ENCODE data around the gene FAM50B. TPM values are rescaled to one million over a fixed set of nuclear protein-coding genes. Genes with fewer than 3 reads are reported as not detected.

Gene FAM50B
- total and polyA plus RNA-seq, 10 of the 15 experiments (the other 5 are each of a cell fraction or from before 2014, with no cell fraction given), result 0.58 to 10.2 (median 5.9) TPM

- RAD21 ChIA-PET (ENCODE audit: unreplicated experiment), result no interaction called here
- 96% methylated on average over 4 of the region's 4 CpGs for WGBS (ENCODE audit: insufficient coverage, insufficient replicate concordance, low lambda C conversion rate, missing lambda C conversion rate)
- CTCF ChIA-PET, result no interaction called here
- H3K4me3 ChIP-seq, result no peak overlapping the region
- SMC1A ChIA-PET (ENCODE audit: uncharacterized antibody, unreplicated experiment), result interaction anchor here (0.9 kb wide), 1 partner anchor 12 kb away, joined by 3 read pairs; no protein-coding TSS in a partner anchor
- DNase-seq (ENCODE audit: low read depth, low spot score) (no peak), FAIRE-seq (no peak), ATAC-seq (no peak)
- no TSS peak for BruUV-seq (replicated peaks)
- H3K36me3 ChIP-seq (ENCODE audit: control insufficient read depth in 2 of 2, insufficient read depth in 2 of 2, low read length in 1 of 2), result no peaks in the 10 kb centered on the region
- H3K4me2 ChIP-seq (ENCODE audit: control insufficient read depth, insufficient read depth), result no peak overlapping the region
- intact Hi-C loops (cut with micrococcal nuclease; ENCODE audit: unreplicated experiment) (no loop called here), in situ Hi-C loops (cut with MboI) (no loop called here)
- H3K9ac ChIP-seq (ENCODE audit: control insufficient read depth, insufficient read depth, low read length), result no peak overlapping the region
- H3K4me1 ChIP-seq (ENCODE audit: control insufficient read depth, insufficient read depth, low read length), result peaks cover 4% of the 10 kb centered on the region
- POLR2A ChIA-PET, result no interaction called here
- no peaks in the 10 kb centered on the region for H4K20me1 ChIP-seq (ENCODE audit: control insufficient read depth, insufficient read depth)
- no peaks in the 10 kb centered on the region for H3K27me3 ChIP-seq (replicated peaks in 1 of 2; ENCODE audit: control insufficient read depth in 2 of 2, insufficient read depth in 2 of 2, low read length in 1 of 2)
- no peak overlapping the region for H2AFZ ChIP-seq (ENCODE audit: control insufficient read depth, low read depth, low read length)
- H3K79me2 ChIP-seq (ENCODE audit: control insufficient read depth, insufficient read depth, low read length), result no peaks in the 10 kb centered on the region
- H3K9me3 ChIP-seq (replicated peaks; ENCODE audit: control insufficient read depth, insufficient read depth, low read length), result no peaks in the 10 kb centered on the region
- no peak overlapping the region for H3K27ac ChIP-seq (ENCODE audit: control insufficient read depth, insufficient read depth)
- no peak for TF ChIP-seq BCL11A (IDR thresholded peaks at IDR 0.05; ENCODE audit: low read depth, low read length)
- no peak for TF ChIP-seq PML (IDR thresholded peaks at IDR 0.05; ENCODE audit: low read length)
- no peak for TF ChIP-seq ZBTB40 (IDR thresholded peaks at IDR 0.05; ENCODE audit: borderline replicate concordance)
- TF ChIP-seq YBX1 (IDR thresholded peaks at IDR 0.05), result no peak
- TF ChIP-seq NKRF (conservative IDR thresholded peaks at IDR 0.05), result no peak
- no peak for TF ChIP-seq RBBP5 (conservative IDR thresholded peaks at IDR 0.05)
- TF ChIP-seq USF2 (IDR thresholded peaks at IDR 0.05; ENCODE audit: borderline replicate concordance, low read depth, low read length), result no peak
- no peak for TF ChIP-seq CHD1 (IDR thresholded peaks at IDR 0.05; ENCODE audit: low read depth, low read length)
- no peak for TF ChIP-seq ZSCAN29 (IDR thresholded peaks at IDR 0.05)
- TF ChIP-seq SKIL (IDR thresholded peaks at IDR 0.05; ENCODE audit: low read depth, poor library complexity, severe bottlenecking), result no peak
- TF ChIP-seq RB1 (IDR thresholded peaks at IDR 0.05; ENCODE audit: borderline replicate concordance), result no peak
- TF ChIP-seq PRDM15 (CRISPR knock-in tag; IDR thresholded peaks at IDR 0.05), result no peak
These were observed 6.7 kb downstream of the FAM50B start for GRCh38 chr6:3855866-3856265.

Data from GM12878 (cell line).